GM18909 (cell line): ENCODE measurements around the gene KCNJ8.
"Not testable (repeated sequence)": the region's sequence is repeated elsewhere in the genome, so short reads cannot be mapped to it uniquely, and the experiment has no call there.

ENCODE experiments used
- ATAC-seq: cut with Tn5 transposase; IDR thresholded peaks from one replicate; pipeline ENCODE4 v1.9.1; 2021; ENCODE audit warnings: mild to moderate bottlenecking; ENCODE audit not compliant: unreplicated experiment, poor library complexity

Gene KCNJ8

GRCh38 chr12:21788089-21788983, 13.8 kb upstream of the KCNJ8 start:
- ATAC-seq, result no peak

GRCh38 chr12:21786041-21786531, 11.6 kb upstream of the KCNJ8 start:
- ATAC-seq, result no peak

DNA sequence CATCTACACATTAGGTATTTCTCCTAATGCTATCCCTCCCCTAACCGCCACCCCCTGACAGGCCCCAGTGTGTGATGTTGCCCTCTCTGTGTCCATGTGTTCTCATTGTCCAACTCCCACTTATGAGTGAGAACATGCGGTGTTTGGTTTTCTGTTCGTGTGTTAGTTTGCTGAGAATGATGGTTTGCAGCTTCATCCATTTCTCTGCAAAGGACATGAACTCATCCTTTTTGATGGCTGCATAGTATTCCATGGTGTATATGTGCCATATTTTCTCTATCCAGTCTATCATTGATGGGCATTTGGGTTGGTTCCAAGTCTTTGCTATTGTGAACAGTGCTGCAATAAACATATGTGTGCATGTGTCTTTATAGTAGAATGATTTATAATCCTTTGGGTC, 8.2 kb upstream of the KCNJ8 start:
- ATAC-seq, result not testable (repeated sequence)

DNA sequence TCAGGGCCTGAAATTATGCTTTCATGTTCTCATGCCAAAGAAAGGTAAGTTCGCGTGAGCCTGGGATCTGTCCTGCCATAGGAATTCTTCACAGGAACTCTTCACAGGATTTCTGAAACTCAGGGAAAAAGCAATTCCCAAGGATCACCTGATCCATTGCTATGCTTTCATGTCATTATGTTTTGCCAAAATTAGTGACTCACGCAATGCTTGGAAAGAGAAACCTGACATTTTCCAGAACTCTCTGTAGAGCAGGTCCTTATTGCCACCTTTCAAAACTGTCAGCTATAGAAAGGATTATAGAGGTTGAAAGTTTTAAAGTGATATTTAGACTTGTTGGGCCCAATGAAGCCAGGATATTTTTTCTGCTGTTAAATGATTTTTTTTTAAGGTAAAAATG, 6.3 kb upstream of the KCNJ8 start:
- ATAC-seq, result no peak

DNA sequence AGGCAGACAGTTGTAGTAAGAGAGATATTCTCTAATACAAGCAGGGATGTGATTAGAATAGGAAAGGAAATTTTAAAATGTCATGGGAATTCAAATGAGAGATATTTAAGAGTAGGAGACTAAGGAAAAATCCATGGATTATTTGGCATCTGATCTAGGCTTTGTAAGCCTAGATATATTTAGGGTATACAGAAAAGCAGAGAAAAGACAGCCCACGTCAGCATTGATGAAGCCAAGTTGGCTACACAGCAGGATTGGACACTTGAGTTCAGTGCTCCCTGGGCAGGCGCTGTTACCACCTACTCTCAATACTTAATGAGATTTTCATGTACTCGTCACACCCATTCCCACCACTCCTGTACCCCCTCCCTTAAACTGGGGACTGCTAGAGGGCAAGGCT, 1.7 kb upstream of the KCNJ8 start:
- no peak for ATAC-seq

GRCh38 chr12:21775133-21775820, 771 bp upstream of the KCNJ8 start:
- ATAC-seq, result no peak

DNA sequence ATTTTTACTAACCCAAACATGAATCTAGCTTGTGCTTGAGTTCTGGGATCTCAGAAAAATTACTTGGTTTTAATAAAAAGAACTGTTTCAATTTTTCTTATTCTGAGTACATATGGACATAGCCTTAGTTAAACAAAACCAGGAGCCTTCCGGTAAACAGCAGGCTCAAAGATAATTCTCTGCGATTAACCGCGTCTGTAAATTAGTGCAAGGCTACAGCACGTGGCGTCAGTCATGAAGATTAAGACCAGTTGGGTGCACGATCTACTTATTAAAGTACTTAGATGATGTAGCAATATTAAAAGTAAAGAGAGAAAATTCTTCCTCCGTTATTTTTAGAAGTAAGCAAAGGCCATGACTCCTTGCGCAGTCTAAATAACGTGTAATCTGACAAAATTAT, 700 bp downstream of the KCNJ8 start:
- ATAC-seq, result no peak

DNA sequence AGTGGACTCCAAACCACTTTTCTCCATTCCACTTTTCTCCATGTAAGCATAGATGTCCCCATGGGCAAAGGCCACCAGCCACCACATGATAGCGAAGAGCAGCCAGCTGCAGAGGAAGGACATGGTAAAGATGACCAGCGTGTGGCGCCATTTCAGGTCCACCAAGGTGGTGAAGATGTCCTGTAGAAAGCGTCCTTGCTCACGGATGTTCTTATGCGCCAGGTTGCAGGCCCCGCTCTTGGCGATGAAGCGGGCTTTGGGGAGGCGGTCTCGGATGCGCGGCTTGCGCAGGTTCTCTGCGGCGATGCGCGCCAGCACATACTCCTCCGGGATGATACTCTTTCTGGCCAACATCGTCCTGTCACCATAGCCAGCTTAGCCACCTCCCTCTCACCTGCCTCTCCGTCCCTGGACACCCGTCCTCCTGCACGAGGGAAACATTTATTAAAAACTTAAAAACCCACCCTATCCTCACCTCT, 1.2 kb downstream of the KCNJ8 start:
- no peak for ATAC-seq

DNA sequence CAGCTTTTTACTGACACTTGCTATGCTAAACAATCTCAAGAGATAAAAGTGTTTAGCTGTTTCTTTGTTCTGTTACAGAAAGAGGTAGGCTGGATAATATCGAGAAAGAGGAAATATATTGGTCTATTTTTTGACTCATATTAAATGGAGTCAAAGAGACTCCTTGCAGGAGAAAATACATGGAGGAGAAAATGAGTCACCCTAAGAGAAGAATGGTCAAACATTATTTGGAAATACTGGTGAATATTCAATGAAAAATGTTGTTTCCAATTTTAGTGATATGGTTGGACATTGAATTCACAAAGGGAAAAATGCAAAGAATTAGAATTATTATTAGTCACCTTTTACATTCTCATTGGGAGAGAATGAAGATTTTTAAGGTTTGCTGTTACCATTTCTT, 3.2 kb downstream of the KCNJ8 start:
- no peak for ATAC-seq

GRCh38 chr12:21769307-21769706, 5.2 kb downstream of the KCNJ8 start:
- no peak for ATAC-seq

- no peak for ATAC-seq
Observed at GRCh38 chr12:21766403-21766802, 8.1 kb downstream of the KCNJ8 start.

GRCh38 chr12:21764950-21765349, 9.6 kb downstream of the KCNJ8 start:
- no peak for ATAC-seq

DNA sequence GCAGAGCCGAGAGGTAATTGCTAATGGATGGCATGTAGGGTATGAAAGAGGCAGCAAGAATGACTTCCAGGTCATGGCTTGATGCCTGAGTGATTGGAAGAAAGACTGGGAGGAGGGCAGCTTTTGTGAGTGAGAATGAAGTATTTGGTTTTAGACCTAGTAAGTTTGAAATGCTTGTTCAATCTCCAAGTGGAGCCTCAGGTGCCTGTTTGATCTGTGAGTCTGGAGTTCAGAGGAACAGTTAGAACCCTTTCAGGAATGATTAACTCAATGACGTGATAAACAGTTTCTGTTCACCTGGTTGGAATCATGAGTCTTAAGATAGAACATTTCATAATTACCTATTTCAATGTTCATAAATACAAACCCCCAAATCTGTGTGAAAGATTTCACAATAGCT, 10.4 kb downstream of the KCNJ8 start:
- no peak for ATAC-seq

- ATAC-seq, result no peak
Observed at GRCh38 chr12:21763531-21763930, 11.0 kb downstream of the KCNJ8 start.

DNA sequence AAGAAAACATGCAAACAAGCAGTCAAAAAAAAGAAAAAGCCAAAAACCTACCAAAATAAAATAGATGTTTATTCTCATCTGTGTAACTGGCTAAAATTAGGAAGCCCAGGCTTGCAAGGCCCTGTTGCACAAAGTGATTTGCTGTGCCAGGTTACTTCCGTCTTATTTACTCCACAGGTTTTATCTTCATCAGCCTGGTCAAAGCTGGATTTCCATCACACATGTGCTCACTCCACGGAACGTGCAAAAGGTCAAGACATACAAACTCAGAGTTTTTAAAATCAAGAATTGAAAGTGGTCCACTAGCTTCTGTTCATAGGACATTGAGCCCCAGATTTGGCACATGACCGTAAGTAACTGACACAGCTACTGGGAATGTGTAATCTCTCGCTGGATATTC, 14.8 kb downstream of the KCNJ8 start:
- no peak for ATAC-seq

- ATAC-seq, result no peak
Observed at GRCh38 chr12:21757735-21758134, 16.8 kb downstream of the KCNJ8 start.

GRCh38 chr12:21756699-21757098, 17.8 kb downstream of the KCNJ8 start:
- no peak for ATAC-seq

- no peak for ATAC-seq
Observed at GRCh38 chr12:21751517-21751916, 23.0 kb downstream of the KCNJ8 start.

DNA sequence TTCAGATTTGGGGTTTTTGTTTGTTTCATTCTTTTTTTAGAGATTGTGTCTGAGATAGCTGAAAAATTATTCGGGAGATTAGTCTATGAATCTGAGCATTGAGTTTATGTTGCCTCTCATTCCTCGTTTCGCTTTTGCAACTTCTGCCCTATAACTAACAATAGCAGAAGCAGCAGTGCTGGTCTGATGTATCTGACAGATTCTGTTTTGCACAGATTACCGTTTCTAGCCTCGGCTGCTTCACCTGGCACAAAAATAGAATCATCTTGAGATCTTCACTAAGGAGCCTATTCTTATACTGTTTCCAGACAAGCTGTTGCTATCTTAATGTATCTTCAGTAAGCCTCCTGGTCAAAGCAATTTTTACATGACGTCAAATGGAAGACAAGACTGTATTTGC, 29.2 kb downstream of the KCNJ8 start:
- no peak for ATAC-seq

GRCh38 chr12:21731144-21731543, 43.4 kb downstream of the KCNJ8 start:
- no peak for ATAC-seq

DNA sequence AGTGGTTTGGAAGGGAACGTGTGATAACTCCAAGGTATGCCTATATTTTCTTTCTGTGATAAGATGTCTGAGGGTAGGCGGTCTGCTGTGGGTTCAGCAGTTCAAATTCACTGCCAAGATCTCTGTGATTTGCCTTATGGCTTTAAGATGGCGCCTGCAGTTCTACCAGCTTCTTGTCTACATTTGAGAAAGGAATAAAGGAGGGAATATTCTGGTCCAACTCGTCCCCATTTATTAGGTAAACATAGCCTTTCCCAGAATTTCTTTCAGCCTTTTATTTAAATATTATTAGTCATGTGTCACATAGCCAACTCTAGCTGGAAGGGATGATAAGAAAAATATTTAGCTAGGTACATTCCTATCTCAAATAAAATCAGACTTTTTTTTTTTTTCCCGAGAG, 48.8 kb downstream of the KCNJ8 start:
- ATAC-seq, result no peak
